ENCODE measurements around the gene TBCA. TPM values are rescaled to one million over a fixed set of nuclear protein-coding genes. Genes with fewer than 3 reads are reported as not detected.

Gene TBCA
- total RNA-seq, 1 experiment from 2014 or later, result 302 TPM

DNA sequence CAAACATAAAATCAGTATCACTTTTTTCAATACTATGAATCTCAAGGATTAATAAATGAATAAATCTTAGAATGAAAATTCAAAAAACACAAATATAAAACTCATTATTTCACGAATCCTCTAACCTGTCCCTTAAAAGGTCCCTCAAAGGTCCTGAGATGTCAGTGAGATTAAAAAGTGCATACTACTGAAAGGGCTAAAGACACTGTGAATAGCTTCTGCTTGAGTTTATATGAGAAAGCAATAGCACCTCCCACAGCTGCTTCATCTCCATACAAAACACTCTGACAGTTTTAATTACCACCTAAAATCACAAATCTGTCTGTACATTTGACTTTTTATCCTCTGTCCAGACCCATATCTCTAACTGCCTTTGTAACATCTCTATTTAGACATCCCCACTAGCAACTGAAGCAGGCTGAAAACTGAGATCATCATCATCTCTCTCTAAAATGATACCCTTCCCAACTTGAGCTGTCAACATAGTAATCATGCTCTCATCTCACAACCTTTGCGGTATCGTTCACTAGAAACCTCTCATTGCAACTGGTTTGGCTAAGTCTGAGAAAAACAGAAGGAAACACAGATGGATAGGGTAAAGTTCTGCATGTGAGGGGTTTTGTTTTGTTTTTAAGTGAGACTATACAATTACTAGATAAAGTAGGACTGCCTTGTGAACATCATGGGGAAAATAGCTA, 56.3 kb downstream of the TBCA start:
- TF ChIP-seq, protein P1, sequence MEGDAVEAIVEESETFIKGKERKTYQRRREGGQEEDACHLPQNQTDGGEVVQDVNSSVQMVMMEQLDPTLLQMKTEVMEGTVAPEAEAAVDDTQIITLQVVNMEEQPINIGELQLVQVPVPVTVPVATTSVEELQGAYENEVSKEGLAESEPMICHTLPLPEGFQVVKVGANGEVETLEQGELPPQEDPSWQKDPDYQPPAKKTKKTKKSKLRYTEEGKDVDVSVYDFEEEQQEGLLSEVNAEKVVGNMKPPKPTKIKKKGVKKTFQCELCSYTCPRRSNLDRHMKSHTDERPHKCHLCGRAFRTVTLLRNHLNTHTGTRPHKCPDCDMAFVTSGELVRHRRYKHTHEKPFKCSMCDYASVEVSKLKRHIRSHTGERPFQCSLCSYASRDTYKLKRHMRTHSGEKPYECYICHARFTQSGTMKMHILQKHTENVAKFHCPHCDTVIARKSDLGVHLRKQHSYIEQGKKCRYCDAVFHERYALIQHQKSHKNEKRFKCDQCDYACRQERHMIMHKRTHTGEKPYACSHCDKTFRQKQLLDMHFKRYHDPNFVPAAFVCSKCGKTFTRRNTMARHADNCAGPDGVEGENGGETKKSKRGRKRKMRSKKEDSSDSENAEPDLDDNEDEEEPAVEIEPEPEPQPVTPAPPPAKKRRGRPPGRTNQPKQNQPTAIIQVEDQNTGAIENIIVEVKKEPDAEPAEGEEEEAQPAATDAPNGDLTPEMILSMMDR (IDR thresholded peaks at IDR 0.05), result no peak
- TF ChIP-seq POLR2AphosphoS5 (IDR thresholded peaks at IDR 0.05; ENCODE audit: low read depth, low read length) (no peak), TCF7L2 (IDR thresholded peaks at IDR 0.05; ENCODE audit: low read depth, low read length) (no peak), SIN3A (IDR thresholded peaks at IDR 0.05; ENCODE audit: borderline replicate concordance, insufficient read depth, low read depth, low read length) (no peak)
- TF ChIP-seq, protein P2, sequence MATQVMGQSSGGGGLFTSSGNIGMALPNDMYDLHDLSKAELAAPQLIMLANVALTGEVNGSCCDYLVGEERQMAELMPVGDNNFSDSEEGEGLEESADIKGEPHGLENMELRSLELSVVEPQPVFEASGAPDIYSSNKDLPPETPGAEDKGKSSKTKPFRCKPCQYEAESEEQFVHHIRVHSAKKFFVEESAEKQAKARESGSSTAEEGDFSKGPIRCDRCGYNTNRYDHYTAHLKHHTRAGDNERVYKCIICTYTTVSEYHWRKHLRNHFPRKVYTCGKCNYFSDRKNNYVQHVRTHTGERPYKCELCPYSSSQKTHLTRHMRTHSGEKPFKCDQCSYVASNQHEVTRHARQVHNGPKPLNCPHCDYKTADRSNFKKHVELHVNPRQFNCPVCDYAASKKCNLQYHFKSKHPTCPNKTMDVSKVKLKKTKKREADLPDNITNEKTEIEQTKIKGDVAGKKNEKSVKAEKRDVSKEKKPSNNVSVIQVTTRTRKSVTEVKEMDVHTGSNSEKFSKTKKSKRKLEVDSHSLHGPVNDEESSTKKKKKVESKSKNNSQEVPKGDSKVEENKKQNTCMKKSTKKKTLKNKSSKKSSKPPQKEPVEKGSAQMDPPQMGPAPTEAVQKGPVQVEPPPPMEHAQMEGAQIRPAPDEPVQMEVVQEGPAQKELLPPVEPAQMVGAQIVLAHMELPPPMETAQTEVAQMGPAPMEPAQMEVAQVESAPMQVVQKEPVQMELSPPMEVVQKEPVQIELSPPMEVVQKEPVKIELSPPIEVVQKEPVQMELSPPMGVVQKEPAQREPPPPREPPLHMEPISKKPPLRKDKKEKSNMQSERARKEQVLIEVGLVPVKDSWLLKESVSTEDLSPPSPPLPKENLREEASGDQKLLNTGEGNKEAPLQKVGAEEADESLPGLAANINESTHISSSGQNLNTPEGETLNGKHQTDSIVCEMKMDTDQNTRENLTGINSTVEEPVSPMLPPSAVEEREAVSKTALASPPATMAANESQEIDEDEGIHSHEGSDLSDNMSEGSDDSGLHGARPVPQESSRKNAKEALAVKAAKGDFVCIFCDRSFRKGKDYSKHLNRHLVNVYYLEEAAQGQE (IDR thresholded peaks at IDR 0.05; ENCODE audit: insufficient read depth in 1 of 2, low read depth in 2 of 2, low read length in 1 of 2), result no peak
- no TSS peak for BruUV-seq (replicated peaks)
- intact Hi-C loops (cut with micrococcal nuclease; ENCODE audit: unreplicated experiment), result no loop called here
- ATAC-seq (no peak), DNase-seq (ENCODE audit: low read depth, low spot score) (no peak)
- ChIA-PET POLR2A (no interaction called here), CTCF (no interaction called here)
- H3K9me3 ChIP-seq (ENCODE audit: control insufficient read depth, insufficient read depth, low read depth, low read length), result no peaks in the 10 kb centered on the region
- no peak overlapping the region for H3K27ac ChIP-seq (ENCODE audit: low read length)
- H3K27me3 ChIP-seq (ENCODE audit: control insufficient read depth, insufficient read depth, low read length), result no peaks in the 10 kb centered on the region
- no peaks in the 10 kb centered on the region; the same call in 1 of the 2 replicates for H3K4me1 ChIP-seq (ENCODE audit: control insufficient read depth, insufficient read depth, low read length)
- H3K4me3 ChIP-seq (ENCODE audit: low read depth in 2 of 2, low read length in 2 of 2), result no peak overlapping the region
- in situ Hi-C loops (cut with HindIII; ENCODE audit: low pct_unique_long_range_greater_than_20kb, low sequenced_read_pairs), result no loop called here
- no peaks in the 10 kb centered on the region; the same call in 1 of the 2 replicates for H3K36me3 ChIP-seq (ENCODE audit: control insufficient read depth, insufficient read depth, low read length)

DNA sequence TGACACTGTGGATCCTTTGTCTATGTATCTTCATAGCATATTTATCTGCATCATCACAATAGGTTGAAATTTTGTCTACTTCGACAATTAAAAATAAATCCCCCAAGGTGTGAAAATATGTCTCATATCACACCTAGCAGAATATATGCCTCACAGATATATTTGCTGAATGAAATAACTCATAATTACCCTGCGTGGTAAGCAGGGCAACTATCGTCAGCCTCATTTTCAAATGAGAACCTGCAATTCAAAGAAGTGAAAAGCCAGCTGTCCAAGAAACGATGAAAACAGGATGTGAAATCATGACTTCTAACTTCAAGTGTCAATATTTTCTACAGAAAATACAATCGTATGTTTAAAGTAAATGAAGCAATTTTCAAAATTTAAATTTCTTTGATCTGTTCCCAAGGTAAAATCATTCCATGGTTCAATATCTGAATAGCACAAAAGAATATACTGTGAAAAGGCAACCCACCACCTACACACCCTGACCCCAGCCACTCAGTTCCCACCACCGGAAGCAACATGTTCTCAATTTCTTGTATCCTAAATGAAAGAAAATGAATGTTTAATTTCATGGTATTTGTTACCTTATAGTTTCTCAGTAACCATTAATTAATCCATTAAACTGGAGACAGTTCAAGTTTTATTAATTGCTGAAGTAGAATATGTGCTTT, 57.1 kb downstream of the TBCA start:
- BruUV-seq (replicated peaks), result no TSS peak
- TF ChIP-seq TCF7L2 (IDR thresholded peaks at IDR 0.05; ENCODE audit: low read depth, low read length) (no peak), POLR2AphosphoS5 (IDR thresholded peaks at IDR 0.05; ENCODE audit: low read depth, low read length) (no peak), SIN3A (IDR thresholded peaks at IDR 0.05; ENCODE audit: borderline replicate concordance, insufficient read depth, low read depth, low read length) (no peak)
- TF ChIP-seq, protein P2 (IDR thresholded peaks at IDR 0.05; ENCODE audit: insufficient read depth in 1 of 2, low read depth in 2 of 2, low read length in 1 of 2), result no peak
- TF ChIP-seq, protein P1 (IDR thresholded peaks at IDR 0.05), result no peak
- CTCF ChIA-PET, result no interaction called here
- Histone ChIP-seq H3K4me3 (ENCODE audit: low read depth in 2 of 2, low read length in 2 of 2) (no peak overlapping the region), H3K36me3 (ENCODE audit: control insufficient read depth, insufficient read depth, low read length) (no peaks in the 10 kb centered on the region; the same call in 1 of the 2 replicates), H3K27me3 (ENCODE audit: control insufficient read depth, insufficient read depth, low read length) (no peaks in the 10 kb centered on the region), H3K9me3 (ENCODE audit: control insufficient read depth, insufficient read depth, low read depth, low read length) (no peaks in the 10 kb centered on the region), H3K4me1 (ENCODE audit: control insufficient read depth, insufficient read depth, low read length) (no peaks in the 10 kb centered on the region; the same call in 1 of the 2 replicates), H3K27ac (ENCODE audit: low read length) (no peak overlapping the region)
- ATAC-seq (no peak), DNase-seq (ENCODE audit: low read depth, low spot score) (no peak)
- in situ Hi-C loops (cut with HindIII; ENCODE audit: low pct_unique_long_range_greater_than_20kb, low sequenced_read_pairs) (no loop called here), intact Hi-C loops (cut with micrococcal nuclease; ENCODE audit: unreplicated experiment) (no loop called here)
- POLR2A ChIA-PET, result no interaction called here

All from Panc1 (cell line).